Activated CD8-positive, alpha-beta T cell treated with anti-CD3 and anti-CD28 coated beads, Interleukin-2, amount 10 ng/mL, durations not matched to agents 7 days and 5 days (primary cell): ENCODE results near the gene PTPN3. TPM values are rescaled to one million over a fixed set of nuclear protein-coding genes. Genes with fewer than 3 reads are reported as not detected.

Experiments
- ATAC-seq: fragments of 150-1000 bp; cut with Tn5 transposase; one replicate; pipeline ENCODE4 v1.10.0; 2021; ENCODE audit warnings: moderate library complexity
- CTCF ChIA-PET: fragments of 350-600 bp; sonication (Branson Sonifier 250); formaldehyde crosslinking; loops from one replicate; lab custom pipeline; 2021; ENCODE audit warnings: antibody characterized with exemption; lab: Charles Lee
- POLR2A ChIA-PET: fragments of 350-600 bp; sonication (Branson Sonifier 250); formaldehyde crosslinking; loops from one replicate; lab custom pipeline; 2021; ENCODE audit warnings: antibody characterized with exemption; lab: Charles Lee
- DNase-seq: peaks from one replicate; pipeline ENCODE4 v3.0.0-alpha.2; 2020
- H3K27ac Mint-ChIP-seq: one replicate; pipeline ENCODE4 v1.8.0; 2021; ENCODE audit warnings: mild to moderate bottlenecking, mixed read lengths
- H3K27me3 Mint-ChIP-seq: one replicate; pipeline ENCODE4 v1.8.0; 2021; ENCODE audit warnings: low read depth, mixed read lengths
- H3K36me3 Mint-ChIP-seq: one replicate; pipeline ENCODE4 v1.8.0; 2021; ENCODE audit warnings: low read depth, mixed read lengths
- H3K4me1 Mint-ChIP-seq: one replicate; pipeline ENCODE4 v1.8.0; 2021; ENCODE audit warnings: low read depth, mixed read lengths
- H3K4me3 Mint-ChIP-seq: one replicate; pipeline ENCODE4 v1.8.0; 2021; ENCODE audit warnings: mild to moderate bottlenecking, mixed read lengths
- H3K9me3 Mint-ChIP-seq: one replicate; pipeline ENCODE4 v1.8.0; 2022; ENCODE audit warnings: mixed read lengths; ENCODE audit not compliant: insufficient read depth
- total RNA-seq, 2 experiments: library from RNA; stranded (reverse); gene quantifications; one replicate each; pipeline ENCODE4 v1.2.3, GENCODE V29; 2021

The PTPN3 gene
- total RNA-seq, 2 experiments from 2014 or later: 0.03 TPM; not detected in 1

- Mint-ChIP-seq H3K27me3 (peaks cover 58% of the 10 kb centered on the region), H3K4me3 (no peak overlapping the region), H3K27ac (no peak overlapping the region), H3K36me3 (peaks cover 7% of the 10 kb centered on the region), H3K4me1 (no peaks in the 10 kb centered on the region), H3K9me3 (no peaks in the 10 kb centered on the region)
- no peak for ATAC-seq
- CTCF ChIA-PET: no interaction called here
- POLR2A ChIA-PET: no interaction called here
- DNase-seq: no peak
Measured at GRCh38 chr9:109499631-109500410, 1.7 kb upstream of the PTPN3 start.

DNA sequence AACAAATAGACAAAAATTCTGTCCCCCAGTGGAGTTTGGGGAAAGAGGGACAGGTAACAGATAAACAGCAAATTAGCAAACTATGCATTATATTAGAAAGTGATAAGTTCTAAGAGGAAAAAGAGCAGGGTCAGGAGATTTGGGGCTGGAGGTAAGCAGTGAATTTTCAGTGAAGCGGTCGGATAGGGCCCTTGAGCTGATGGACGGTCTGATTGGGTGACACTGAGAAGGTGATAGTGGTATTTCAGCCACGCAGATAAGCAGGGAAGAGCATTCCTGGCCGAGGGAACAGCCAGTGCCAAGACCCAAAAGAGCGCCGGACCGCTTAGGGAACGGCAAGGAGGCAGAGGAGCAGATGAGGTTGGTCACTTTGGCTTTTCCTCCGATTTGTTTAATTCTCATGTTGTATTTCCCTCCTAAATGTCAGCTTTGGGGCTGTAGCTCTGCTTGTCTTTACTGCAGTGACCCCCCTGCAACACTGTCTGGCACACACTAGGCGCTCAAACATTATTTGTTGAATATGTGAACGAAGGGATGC is 1.1 kb upstream of the PTPN3 start:
- Mint-ChIP-seq H3K36me3 (peaks cover 7% of the 10 kb centered on the region), H3K9me3 (no peaks in the 10 kb centered on the region), H3K27me3 (peaks cover 62% of the 10 kb centered on the region), H3K4me1 (no peaks in the 10 kb centered on the region), H3K4me3 (no peak overlapping the region), H3K27ac (no peak overlapping the region)
- ATAC-seq: no peak
- POLR2A ChIA-PET: no interaction called here
- DNase-seq: no peak
- CTCF ChIA-PET: no interaction called here

DNA sequence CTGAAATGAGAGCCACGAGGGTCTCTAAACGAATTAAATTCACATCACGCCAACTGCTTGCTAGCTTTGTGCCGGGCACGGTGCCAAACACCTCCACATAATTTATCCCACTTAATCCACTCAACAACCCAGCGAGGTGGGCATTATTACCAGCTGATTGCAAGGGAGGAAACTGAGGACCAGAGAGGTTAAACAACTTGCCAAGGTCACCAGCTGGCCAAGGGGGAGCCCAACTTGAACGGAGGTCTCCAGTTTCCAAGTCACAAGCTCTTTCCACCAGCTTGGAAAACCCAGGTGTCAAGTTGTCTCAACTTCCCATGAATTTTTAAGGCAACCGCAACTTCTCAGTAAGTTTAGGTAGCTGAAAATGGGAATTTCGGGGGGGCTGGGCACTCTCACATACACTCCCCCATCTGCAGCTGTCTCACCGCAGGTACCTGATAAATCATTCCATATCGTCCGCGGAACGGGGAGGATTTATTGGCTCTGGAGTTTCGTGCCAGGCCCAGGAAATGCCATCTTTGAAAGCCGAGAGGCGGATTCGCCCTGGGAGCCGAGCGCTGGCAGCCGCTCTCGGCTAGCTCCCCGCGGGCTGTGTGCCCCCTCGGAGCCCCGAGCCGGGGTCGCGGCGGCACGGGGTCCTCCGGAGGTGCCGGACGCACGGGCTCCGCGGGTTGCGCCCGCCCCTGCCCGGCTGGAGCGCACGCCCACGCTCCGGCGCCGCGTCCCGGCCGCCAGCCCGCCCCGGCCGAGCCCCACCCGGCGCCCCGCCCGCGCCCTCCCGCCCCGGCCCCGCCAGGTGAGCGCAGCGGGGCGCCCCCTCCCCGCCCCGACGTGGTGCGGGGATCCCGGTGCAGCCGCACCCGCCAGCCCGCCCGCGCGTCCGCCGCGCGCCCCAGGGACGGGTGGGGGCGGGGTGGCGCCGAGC is 617 bp downstream of the PTPN3 start:
- no peak for DNase-seq
- Mint-ChIP-seq H3K27ac (no peak overlapping the region), H3K36me3 (peaks cover 7% of the 10 kb centered on the region), H3K4me3 (no peak overlapping the region), H3K27me3 (peaks cover 63% of the 10 kb centered on the region), H3K9me3 (no peaks in the 10 kb centered on the region), H3K4me1 (no peaks in the 10 kb centered on the region)
- ChIA-PET POLR2A (no interaction called here), CTCF (interaction anchor here (0.5 to 1.4 kb wide), 2 partner anchors 24 to 514 kb away, joined by 3 to 4 read pairs; no protein-coding TSS in a partner anchor)
- ATAC-seq: no peak

GRCh38 chr9:109496841-109497225 is 1.3 kb downstream of the PTPN3 start:
- ATAC-seq (no peak), DNase-seq (no peak)
- Mint-ChIP-seq H3K27me3 (peaks cover 59% of the 10 kb centered on the region), H3K27ac (no peak overlapping the region), H3K4me1 (no peaks in the 10 kb centered on the region), H3K4me3 (no peak overlapping the region), H3K36me3 (peaks cover 7% of the 10 kb centered on the region), H3K9me3 (no peaks in the 10 kb centered on the region)
- POLR2A ChIA-PET: no interaction called here
- CTCF ChIA-PET: interaction anchor here (1.4 kb wide), 1 partner anchor 25 kb away, joined by 4 read pairs; no protein-coding TSS in a partner anchor

DNA sequence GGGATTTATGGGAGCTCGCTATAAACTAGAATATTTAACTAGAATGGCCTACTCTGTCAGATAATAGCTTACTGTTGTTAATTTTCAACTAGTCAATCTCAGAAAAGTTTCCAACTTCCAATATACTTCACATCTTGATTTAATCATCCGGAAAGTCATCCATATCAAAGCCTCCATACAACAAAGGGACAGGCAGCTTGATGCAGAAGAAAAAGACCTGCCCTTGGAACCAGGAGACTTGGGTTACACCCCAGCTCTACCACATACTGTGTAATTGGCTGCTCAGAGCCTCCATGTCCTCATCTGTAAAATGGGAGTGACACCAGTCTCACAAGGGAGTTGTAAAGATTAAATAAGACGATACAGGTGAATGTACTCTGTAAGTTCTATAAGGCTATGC is 1.9 kb downstream of the PTPN3 start:
- no peaks in the 10 kb centered on the region for H3K4me1 Mint-ChIP-seq
- CTCF ChIA-PET: interaction anchor here (0.9 to 1.4 kb wide), 2 partner anchors 24 to 26 kb away, joined by 3 to 4 read pairs; no protein-coding TSS in a partner anchor
- POLR2A ChIA-PET: no interaction called here

DNA sequence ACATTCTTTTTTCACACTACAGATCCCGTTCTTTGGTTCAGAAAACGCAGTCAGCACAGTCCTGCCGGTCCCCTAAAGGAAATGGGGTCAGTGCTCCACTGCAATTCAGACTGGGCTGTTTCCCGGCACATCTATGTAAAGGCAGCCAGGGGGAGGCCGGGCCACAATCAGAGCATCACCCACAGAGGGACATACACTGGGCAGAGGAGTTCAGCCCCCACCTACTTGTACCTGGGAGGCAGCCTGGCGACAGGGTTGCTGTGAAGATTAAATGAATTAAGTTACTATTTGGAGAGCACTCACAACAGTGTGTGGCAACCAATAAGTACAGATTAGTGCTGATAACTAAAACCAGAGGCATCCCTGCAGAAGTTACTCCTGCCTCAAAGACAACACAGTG is 4.5 kb downstream of the PTPN3 start:
- H3K4me3 Mint-ChIP-seq: no peak overlapping the region
- ChIA-PET CTCF (no interaction called here), POLR2A (no interaction called here)
- H3K9me3 Mint-ChIP-seq: no peaks in the 10 kb centered on the region
- ATAC-seq (no peak), DNase-seq (no peak)
- H3K27ac Mint-ChIP-seq: no peak overlapping the region
- H3K27me3 Mint-ChIP-seq: peaks cover 35% of the 10 kb centered on the region
- no peaks in the 10 kb centered on the region for H3K4me1 Mint-ChIP-seq
- H3K36me3 Mint-ChIP-seq: peaks cover 4% of the 10 kb centered on the region

More for the DNA sequence above, 1.9 kb downstream of the PTPN3 start:
- no peak overlapping the region for H3K4me3 Mint-ChIP-seq
- H3K36me3 Mint-ChIP-seq: peaks cover 7% of the 10 kb centered on the region
- peaks cover 53% of the 10 kb centered on the region for H3K27me3 Mint-ChIP-seq
- no peaks in the 10 kb centered on the region for H3K9me3 Mint-ChIP-seq
- ATAC-seq (no peak), DNase-seq (no peak)
- no peak overlapping the region for H3K27ac Mint-ChIP-seq

DNA sequence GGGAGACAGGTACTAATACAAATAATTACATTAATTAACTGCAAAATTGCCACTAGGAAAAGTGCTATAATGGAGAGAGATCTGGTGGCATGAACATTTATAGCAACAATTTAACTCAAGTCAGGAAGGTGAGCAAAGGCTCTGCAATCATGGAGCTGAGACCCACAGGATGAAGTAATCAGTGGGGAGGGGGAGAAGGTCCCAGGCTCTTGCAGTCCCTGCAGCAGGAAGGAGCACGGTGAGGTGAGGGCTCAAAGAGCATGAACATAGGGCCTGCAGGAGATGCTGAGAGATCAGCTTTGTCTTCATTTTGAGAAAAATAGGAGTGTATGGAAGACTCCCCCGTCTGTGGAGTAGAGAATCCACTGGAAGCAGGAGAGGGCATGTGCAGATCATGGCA is 6.5 kb downstream of the PTPN3 start:
- CTCF ChIA-PET: interaction anchor here (0.7 kb wide), 1 partner anchor 22 kb away, joined by 3 read pairs; no protein-coding TSS in a partner anchor
- no peak for ATAC-seq
- no peaks in the 10 kb centered on the region for H3K9me3 Mint-ChIP-seq
- no peaks in the 10 kb centered on the region for H3K4me1 Mint-ChIP-seq
- H3K27ac Mint-ChIP-seq: no peak overlapping the region
- no peak for DNase-seq
- peaks cover 30% of the 10 kb centered on the region for H3K27me3 Mint-ChIP-seq
- H3K4me3 Mint-ChIP-seq: no peak overlapping the region
- no peaks in the 10 kb centered on the region for H3K36me3 Mint-ChIP-seq
- POLR2A ChIA-PET: no interaction called here

- ChIA-PET POLR2A (no interaction called here), CTCF (interaction anchor here (0.6 kb wide), 1 partner anchor 19 kb away, joined by 3 read pairs; no protein-coding TSS in a partner anchor)
- Mint-ChIP-seq H3K27ac (no peak overlapping the region), H3K27me3 (peaks cover 18% of the 10 kb centered on the region), H3K9me3 (no peaks in the 10 kb centered on the region), H3K4me1 (no peaks in the 10 kb centered on the region), H3K4me3 (no peak overlapping the region), H3K36me3 (no peaks in the 10 kb centered on the region)
- ATAC-seq: no peak
- no peak for DNase-seq
Measured at GRCh38 chr9:109488791-109489492, 9.2 kb downstream of the PTPN3 start.

GRCh38 chr9:109488351-109488750 is 9.8 kb downstream of the PTPN3 start:
- no peak for DNase-seq
- no peak for ATAC-seq
- H3K4me1 Mint-ChIP-seq: no peaks in the 10 kb centered on the region
- peaks cover 15% of the 10 kb centered on the region for H3K27me3 Mint-ChIP-seq
- no peaks in the 10 kb centered on the region for H3K36me3 Mint-ChIP-seq
- H3K9me3 Mint-ChIP-seq: no peaks in the 10 kb centered on the region
- ChIA-PET CTCF (no interaction called here), POLR2A (no interaction called here)
- H3K27ac Mint-ChIP-seq: no peak overlapping the region
- H3K4me3 Mint-ChIP-seq: no peak overlapping the region

DNA sequence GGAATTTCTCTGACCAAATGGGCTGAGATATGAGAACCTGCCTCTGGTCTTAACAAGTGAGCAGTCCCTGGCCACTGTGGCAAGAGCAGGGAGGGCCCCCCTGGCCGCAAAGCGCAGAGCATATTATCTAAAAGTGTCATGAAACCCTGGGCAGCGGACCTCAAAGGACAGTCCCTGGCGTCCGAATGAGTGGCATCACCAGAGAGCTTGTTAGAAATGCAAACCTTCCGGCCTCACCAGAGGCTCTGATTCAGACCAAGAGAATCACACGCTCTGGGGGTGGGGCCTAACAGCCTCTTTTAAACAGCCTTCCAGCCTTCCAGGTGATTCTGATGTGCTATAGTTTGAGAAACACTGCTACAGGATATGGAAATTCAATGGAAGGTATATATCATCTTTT is 10.9 kb downstream of the PTPN3 start:
- DNase-seq (no peak), ATAC-seq (no peak)
- no peaks in the 10 kb centered on the region for H3K9me3 Mint-ChIP-seq
- no peaks in the 10 kb centered on the region for H3K36me3 Mint-ChIP-seq
- H3K27me3 Mint-ChIP-seq: peaks cover 18% of the 10 kb centered on the region
- ChIA-PET CTCF (interaction anchor here (1.0 kb wide), 1 partner anchor 206 kb away, joined by 3 read pairs; no protein-coding TSS in a partner anchor), POLR2A (no interaction called here)
- no peaks in the 10 kb centered on the region for H3K4me1 Mint-ChIP-seq
- no peak overlapping the region for H3K4me3 Mint-ChIP-seq
- no peak overlapping the region for H3K27ac Mint-ChIP-seq

DNA sequence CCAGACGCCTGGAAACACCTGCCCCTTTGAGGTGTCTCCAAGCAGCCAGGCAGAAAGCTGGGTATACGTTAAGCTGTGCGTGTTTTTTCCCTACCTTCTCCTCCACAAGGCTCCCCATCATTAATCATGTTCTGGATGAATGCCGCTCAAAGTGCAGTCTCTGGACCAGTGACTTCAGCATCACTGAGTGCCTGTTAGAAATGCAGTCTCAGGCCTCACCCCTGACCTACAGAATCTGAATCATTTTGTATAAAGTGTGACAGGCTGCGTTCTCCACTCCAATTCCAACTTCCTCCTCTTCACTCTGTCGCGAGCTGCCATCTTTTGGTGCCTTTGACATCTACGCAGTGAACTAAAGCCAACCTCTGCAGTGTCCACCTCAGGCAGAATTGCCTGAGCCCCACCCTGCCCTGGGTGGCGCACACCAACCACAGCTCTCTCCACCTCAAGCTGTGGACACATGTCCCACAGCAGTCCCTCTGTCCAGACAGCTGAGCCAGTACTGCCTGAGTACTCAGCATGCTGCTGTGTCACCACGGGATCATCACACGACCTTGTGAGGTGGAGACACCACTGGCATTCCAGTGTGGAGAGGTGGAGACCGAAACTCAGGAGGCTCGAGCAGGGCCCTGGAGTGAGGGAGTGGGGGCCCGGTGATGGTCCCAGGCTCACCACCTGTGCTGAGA is 14.2 kb downstream of the PTPN3 start:
- Mint-ChIP-seq H3K9me3 (no peaks in the 10 kb centered on the region), H3K36me3 (no peaks in the 10 kb centered on the region), H3K27me3 (peaks cover 23% of the 10 kb centered on the region), H3K4me3 (no peak overlapping the region), H3K27ac (no peak overlapping the region), H3K4me1 (no peaks in the 10 kb centered on the region)
- CTCF ChIA-PET: interaction anchor here (1.3 to 1.8 kb wide), 2 partner anchors 14 to 301 kb away, joined by 3 to 7 read pairs; no protein-coding TSS in a partner anchor
- no peak for ATAC-seq
- DNase-seq: no peak
- POLR2A ChIA-PET: no interaction called here
